ENCODE results near the gene STOM. TPM values are rescaled to one million over a fixed set of nuclear protein-coding genes. Genes with fewer than 3 reads are reported as not detected.

Gene STOM
- total and polyA plus RNA-seq, 10 of the 15 experiments (the other 5 are each of a cell fraction or from before 2014, with no cell fraction given) = 6.7 to 47.4 (median 39.8) TPM

- H3K9ac ChIP-seq (ENCODE audit: control insufficient read depth, insufficient read depth, low read length) = no peak overlapping the region
- TF ChIP-seq CBX3 (IDR thresholded peaks at IDR 0.05; ENCODE audit: borderline replicate concordance, low read depth) = no peak
- TF ChIP-seq PAX5 (IDR thresholded peaks at IDR 0.05; ENCODE audit: borderline replicate concordance, low read depth, low read length) = no peak
- no peak for TF ChIP-seq WRNIP1 (IDR thresholded peaks at IDR 0.05; ENCODE audit: borderline replicate concordance, low read depth, low read length)
- TF ChIP-seq SUZ12 (IDR thresholded peaks at IDR 0.05; ENCODE audit: unreplicated experiment) = no peak
- TF ChIP-seq, protein P1, sequence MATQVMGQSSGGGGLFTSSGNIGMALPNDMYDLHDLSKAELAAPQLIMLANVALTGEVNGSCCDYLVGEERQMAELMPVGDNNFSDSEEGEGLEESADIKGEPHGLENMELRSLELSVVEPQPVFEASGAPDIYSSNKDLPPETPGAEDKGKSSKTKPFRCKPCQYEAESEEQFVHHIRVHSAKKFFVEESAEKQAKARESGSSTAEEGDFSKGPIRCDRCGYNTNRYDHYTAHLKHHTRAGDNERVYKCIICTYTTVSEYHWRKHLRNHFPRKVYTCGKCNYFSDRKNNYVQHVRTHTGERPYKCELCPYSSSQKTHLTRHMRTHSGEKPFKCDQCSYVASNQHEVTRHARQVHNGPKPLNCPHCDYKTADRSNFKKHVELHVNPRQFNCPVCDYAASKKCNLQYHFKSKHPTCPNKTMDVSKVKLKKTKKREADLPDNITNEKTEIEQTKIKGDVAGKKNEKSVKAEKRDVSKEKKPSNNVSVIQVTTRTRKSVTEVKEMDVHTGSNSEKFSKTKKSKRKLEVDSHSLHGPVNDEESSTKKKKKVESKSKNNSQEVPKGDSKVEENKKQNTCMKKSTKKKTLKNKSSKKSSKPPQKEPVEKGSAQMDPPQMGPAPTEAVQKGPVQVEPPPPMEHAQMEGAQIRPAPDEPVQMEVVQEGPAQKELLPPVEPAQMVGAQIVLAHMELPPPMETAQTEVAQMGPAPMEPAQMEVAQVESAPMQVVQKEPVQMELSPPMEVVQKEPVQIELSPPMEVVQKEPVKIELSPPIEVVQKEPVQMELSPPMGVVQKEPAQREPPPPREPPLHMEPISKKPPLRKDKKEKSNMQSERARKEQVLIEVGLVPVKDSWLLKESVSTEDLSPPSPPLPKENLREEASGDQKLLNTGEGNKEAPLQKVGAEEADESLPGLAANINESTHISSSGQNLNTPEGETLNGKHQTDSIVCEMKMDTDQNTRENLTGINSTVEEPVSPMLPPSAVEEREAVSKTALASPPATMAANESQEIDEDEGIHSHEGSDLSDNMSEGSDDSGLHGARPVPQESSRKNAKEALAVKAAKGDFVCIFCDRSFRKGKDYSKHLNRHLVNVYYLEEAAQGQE (IDR thresholded peaks at IDR 0.05; ENCODE audit: low read depth, low read length) = no peak
- no peak for TF ChIP-seq PKNOX1 (IDR thresholded peaks at IDR 0.05)
- TF ChIP-seq BMI1 (IDR thresholded peaks at IDR 0.05; ENCODE audit: borderline replicate concordance) = no peak
- TF ChIP-seq, protein P2, sequence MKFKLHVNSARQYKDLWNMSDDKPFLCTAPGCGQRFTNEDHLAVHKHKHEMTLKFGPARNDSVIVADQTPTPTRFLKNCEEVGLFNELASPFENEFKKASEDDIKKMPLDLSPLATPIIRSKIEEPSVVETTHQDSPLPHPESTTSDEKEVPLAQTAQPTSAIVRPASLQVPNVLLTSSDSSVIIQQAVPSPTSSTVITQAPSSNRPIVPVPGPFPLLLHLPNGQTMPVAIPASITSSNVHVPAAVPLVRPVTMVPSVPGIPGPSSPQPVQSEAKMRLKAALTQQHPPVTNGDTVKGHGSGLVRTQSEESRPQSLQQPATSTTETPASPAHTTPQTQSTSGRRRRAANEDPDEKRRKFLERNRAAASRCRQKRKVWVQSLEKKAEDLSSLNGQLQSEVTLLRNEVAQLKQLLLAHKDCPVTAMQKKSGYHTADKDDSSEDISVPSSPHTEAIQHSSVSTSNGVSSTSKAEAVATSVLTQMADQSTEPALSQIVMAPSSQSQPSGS (IDR thresholded peaks at IDR 0.05; ENCODE audit: low read length) = no peak
- TF ChIP-seq ZBTB40 (IDR thresholded peaks at IDR 0.05; ENCODE audit: borderline replicate concordance) = no peak
- TF ChIP-seq CHD4 (IDR thresholded peaks at IDR 0.05) = no peak
- TF ChIP-seq TCF7 (IDR thresholded peaks at IDR 0.05; ENCODE audit: borderline replicate concordance) = no peak
- no peak overlapping the region for H3K4me3 ChIP-seq
- H3K27me3 ChIP-seq (replicated peaks in 1 of 2; ENCODE audit: control insufficient read depth in 2 of 2, insufficient read depth in 2 of 2, low read length in 1 of 2) = no peaks in the 10 kb centered on the region
- no peak overlapping the region for H3K27ac ChIP-seq (ENCODE audit: control insufficient read depth, insufficient read depth)
- H3K36me3 ChIP-seq (ENCODE audit: control insufficient read depth in 2 of 2, insufficient read depth in 2 of 2, low read length in 1 of 2) = peaks cover 2 to 3% of the 10 kb centered on the region in 2 experiments; a peak in 3 of 4 replicates
- no peak overlapping the region for H3K4me2 ChIP-seq (ENCODE audit: control insufficient read depth, insufficient read depth)
- RAD21 ChIA-PET (ENCODE audit: unreplicated experiment) = no interaction called here
- no peak for DNase-seq (ENCODE audit: low read depth, low spot score)
- no TSS peak for BruUV-seq (replicated peaks)
- WGBS (ENCODE audit: insufficient coverage, insufficient replicate concordance, low lambda C conversion rate, missing lambda C conversion rate) = 0% methylated on average over 2 of the region's 2 CpGs
- no peaks in the 10 kb centered on the region for H3K79me2 ChIP-seq (ENCODE audit: control insufficient read depth, insufficient read depth, low read length)
- POLR2A ChIA-PET = no interaction called here
- SMC1A ChIA-PET (ENCODE audit: uncharacterized antibody, unreplicated experiment) = no interaction called here
- in situ Hi-C loops (cut with MboI) (no loop called here), intact Hi-C loops (cut with micrococcal nuclease; ENCODE audit: unreplicated experiment) (no loop called here)
- peaks cover 9% of the 10 kb centered on the region for H3K4me1 ChIP-seq (ENCODE audit: control insufficient read depth, insufficient read depth, low read length)
- CTCF ChIA-PET = no interaction called here
- no peak for ATAC-seq
- no peaks in the 10 kb centered on the region for H4K20me1 ChIP-seq (ENCODE audit: control insufficient read depth, insufficient read depth)
- no peak for FAIRE-seq
- no peaks in the 10 kb centered on the region for H3K9me3 ChIP-seq (replicated peaks; ENCODE audit: control insufficient read depth, insufficient read depth, low read length)
- no peak overlapping the region for H2AFZ ChIP-seq (ENCODE audit: control insufficient read depth, low read depth, low read length)
Measured at GRCh38 chr9:121324755-121325154, 45.3 kb downstream of the STOM start.

Measured in GM12878 (cell line).